H1 (cell line): ENCODE measurements around the gene C4B.

Experiments
- CTCF ChIP-seq, 3 experiments: IDR thresholded peaks; 1 replicate in 2 of 3; 2 replicates in 1 of 3; pipeline versions ENCODE4 v1.5.1 to v1.6.1; 2011; ENCODE audit warnings: low read length in 3 of 3, mild to moderate bottlenecking in 3 of 3, inconsistent platforms in 2 of 3, low read depth in 1 of 3, moderate library complexity in 1 of 3; ENCODE audit not compliant: insufficient read depth in 1 of 3; ENCODE audit errors: control extremely low read depth in 1 of 3
- E2F6 ChIP-seq: IDR thresholded peaks from 2 replicates; pipeline ENCODE4 v1.6.1; 2012; ENCODE audit warnings: inconsistent platforms
- EZH2 ChIP-seq: fragments of 200-600 bp; sonication (generic); IDR thresholded peaks from 2 replicates; pipeline ENCODE4 v1.7.1; 2012; ENCODE audit warnings: low read depth, mild to moderate bottlenecking, moderate library complexity, low read length, inconsistent platforms; ENCODE audit not compliant: severe bottlenecking
- MAX ChIP-seq: IDR thresholded peaks from 2 replicates; pipeline ENCODE4 v1.6.1; 2012; ENCODE audit warnings: inconsistent platforms

GRCh38 chr6:31965700-31966099, 48.9 kb upstream of the C4B start:
- TF ChIP-seq CTCF (IDR thresholded peaks at IDR 0.05; ENCODE audit: control extremely low read depth in 1 of 3, insufficient read depth in 1 of 3, low read depth in 1 of 3, low read length in 3 of 3) (no peak), EZH2 (no peak), MAX (no peak), E2F6 (no peak)
